Hematopoietic multipotent progenitor cell treated with erythropoietin and hydrocortisone succinate and interleukin-3 and kit ligand, for 15 days (in vitro differentiated cells): ENCODE results near the gene ATP8A1.

Experiments used
- DNase-seq: peaks from one replicate; pipeline ENCODE4 v3.0.0-alpha.2; 2015; ENCODE audit warnings: low spot score

The ATP8A1 gene

GRCh38 chr4:42364266-42365053, 292.4 kb downstream of the ATP8A1 start:
- no peak for DNase-seq

DNA sequence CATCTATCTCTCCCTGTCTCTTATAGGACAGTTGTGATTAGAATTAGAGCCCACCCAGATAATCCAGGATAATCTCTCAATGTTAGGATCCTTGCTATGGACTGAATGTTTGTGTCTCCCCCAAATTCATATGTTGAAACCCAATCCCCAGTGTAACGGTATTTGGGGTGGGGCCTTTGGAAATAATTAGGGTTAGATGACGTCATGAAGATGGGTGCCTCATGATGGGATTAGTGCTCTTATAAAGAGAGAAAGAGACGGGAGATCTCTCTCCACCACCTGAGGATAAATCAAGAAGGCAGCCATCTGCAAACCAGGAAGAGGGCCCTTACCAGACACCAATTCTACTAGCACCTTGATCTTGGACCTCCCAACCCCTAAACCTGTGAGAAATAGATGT, 293.3 kb downstream of the ATP8A1 start:
- no peak for DNase-seq

DNA sequence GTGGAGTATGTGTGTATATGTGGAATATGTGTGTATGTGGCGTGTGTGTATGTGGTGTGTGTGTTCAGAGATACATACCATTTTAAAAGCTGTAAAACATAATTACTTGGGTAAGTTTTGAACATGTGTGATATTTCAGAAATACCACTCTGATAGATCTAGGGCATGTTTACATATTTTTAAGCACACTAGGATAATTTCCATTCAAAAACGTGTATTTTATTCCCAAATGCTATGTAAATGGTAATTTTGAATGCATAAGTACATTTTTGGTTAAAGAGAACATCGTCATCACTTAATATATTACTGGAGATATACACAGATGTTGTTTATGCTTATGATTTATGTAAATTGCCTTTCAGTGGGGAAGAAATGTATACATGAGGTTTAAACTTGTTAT, 294.3 kb downstream of the ATP8A1 start:
- DNase-seq = no peak

DNA sequence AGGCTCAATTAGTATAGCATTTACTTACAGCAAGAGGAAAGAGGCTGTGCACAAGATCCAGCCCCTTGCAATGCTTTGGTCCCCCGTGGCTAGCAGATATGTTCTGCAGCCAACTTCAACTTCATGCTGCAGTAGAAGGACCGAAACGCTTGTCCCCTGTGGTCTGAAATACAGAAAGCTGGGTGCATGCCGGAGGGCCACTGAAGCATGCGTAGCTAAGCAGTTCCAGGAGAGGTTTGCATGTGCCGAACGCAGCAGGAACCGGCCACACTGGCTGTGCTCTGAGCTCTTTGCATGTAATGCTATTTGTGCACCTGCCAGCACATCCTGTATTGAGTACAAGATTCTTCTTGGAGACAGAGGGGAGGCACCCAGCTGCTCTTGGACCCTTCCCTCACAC, 295.4 kb downstream of the ATP8A1 start:
- no peak for DNase-seq

DNA sequence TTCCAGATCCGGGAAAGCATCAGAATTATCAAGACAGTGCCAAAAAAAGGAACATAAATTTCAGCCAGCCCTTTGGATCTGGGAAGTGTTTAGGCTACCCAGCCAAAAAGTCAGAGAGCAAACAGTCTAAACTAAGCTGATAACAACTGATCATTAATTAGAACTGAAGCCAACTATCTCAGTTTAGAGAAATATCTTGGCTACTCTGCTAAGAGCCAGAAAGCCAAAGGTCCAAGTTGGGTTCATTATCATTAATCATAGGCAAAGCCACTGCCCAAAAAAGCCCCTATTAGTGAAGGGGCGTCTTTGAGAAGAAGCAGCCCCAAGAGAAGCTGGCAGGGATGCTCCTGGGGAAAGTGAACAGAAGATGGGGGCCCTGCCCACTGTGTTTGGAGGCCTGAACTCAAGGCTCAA, 296.6 kb downstream of the ATP8A1 start:
- no peak for DNase-seq

GRCh38 chr4:42359711-42360110, 297.2 kb downstream of the ATP8A1 start:
- DNase-seq = no peak
